GM21723 (cell line): ENCODE results near the gene TSSK2.
"Not testable (repeated sequence)": the region's sequence is repeated elsewhere in the genome, so short reads cannot be mapped to it uniquely, and the experiment has no call there.

Source experiments
- ATAC-seq: cut with Tn5 transposase; IDR thresholded peaks from one replicate; pipeline ENCODE4 v1.9.1; 2021; ENCODE audit warnings: mild to moderate bottlenecking, moderate library complexity; ENCODE audit not compliant: unreplicated experiment

Gene TSSK2

DNA sequence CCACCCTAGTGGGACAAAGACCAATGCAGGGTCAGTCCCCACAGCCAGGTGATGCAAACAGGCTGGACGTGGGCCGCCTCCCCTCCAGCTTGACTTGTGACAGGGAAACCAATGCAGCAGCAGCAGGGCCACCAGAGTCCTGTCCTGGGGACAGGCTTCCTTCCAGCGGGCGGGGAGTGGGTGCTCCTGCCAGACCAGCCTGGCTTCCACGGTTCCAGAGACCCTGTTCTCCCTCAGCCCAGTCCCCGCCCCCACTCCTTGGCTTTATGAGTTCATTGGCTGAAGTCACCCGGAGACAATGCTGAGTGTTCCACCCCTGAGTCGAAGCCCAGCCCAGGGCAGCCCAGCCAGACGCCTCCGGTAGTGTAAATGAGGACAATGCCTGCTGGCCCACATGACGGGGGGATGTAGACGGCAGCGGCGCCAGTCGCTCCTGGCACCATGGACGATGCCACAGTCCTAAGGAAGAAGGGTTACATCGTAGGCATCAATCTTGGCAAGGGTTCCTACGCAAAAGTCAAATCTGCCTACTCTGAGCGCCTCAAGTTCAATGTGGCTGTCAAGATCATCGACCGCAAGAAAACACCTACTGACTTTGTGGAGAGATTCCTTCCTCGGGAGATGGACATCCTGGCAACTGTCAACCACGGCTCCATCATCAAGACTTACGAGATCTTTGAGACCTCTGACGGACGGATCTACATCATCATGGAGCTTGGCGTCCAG, at the start of gene TSSK2:
Gene TSSK2, plus strand, starts transcription at position 350 of the 726 bp plus-strand sequence. Its CDS starts 92 bp downstream, at position 442.
- ATAC-seq, result no peak

DNA sequence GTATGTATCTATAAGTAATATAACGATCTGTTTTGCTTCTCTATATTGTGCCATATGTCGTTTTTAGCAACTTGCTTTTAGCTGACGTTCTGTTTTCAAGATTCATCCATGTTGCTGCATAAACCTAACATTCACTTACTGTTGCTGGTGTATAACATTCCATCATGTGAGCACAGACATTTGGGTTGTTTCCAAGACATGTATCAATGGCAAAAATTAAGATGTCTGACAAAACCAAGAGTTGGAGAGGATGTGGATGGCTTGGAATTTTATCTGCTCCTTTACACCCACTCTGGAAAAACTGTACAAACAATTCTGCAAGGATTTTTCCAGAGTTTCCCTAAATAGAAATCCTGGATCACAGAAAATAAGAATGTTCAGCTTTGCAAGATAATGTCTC, 49.8 kb upstream of the TSSK2 start:
- no peak for ATAC-seq

- ATAC-seq, result no peak
Observed at GRCh38 chr22:19082101-19082500, 49.0 kb upstream of the TSSK2 start.

- ATAC-seq, result no peak
Observed at GRCh38 chr22:19082793-19083192, 48.3 kb upstream of the TSSK2 start.

DNA sequence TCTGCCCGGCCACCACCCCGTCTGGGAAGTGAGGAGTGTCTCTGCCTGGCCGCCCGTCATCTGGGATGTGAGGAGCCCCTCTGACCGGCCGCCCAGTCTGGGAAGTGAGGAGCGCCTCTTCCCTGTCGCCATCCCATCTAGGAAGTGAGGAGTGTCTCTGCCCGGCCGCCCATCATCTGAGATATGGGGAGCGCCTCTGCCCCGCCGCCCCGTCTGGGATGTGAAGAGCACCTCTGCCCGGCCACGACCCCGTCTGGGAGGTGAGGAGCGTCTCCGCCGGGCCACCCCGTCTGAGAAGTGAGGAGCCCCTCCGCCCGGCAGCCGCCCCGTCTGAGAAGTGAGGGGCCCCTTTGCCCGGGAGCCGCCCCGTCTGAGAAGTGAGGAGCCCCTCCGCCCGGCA, 47.0 kb upstream of the TSSK2 start:
- ATAC-seq, result not testable (repeated sequence)

- not testable (repeated sequence) for ATAC-seq
Observed at GRCh38 chr22:19084586-19084985, 46.5 kb upstream of the TSSK2 start.

- no peak for ATAC-seq
Observed at GRCh38 chr22:19085233-19085718, 45.8 kb upstream of the TSSK2 start.

DNA sequence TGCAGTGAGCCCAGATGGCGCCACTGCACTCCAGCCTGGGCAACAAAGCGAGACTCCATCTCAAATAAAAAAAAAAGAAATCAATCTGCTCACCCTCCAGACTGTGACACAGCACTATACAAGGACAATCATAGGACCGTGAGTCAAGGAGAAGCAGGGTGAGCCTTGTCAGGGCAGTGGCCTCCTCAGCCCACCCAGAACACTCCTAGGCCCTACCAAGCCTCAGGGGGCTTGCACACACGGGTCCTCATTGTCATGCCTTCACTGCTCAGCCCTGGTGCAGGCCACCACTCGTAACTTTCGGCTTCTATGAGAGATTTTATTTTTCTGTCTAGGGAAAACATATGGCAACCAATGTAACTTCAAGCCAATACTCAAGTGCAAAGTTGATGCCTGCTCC, 44.7 kb upstream of the TSSK2 start:
- ATAC-seq, result no peak

DNA sequence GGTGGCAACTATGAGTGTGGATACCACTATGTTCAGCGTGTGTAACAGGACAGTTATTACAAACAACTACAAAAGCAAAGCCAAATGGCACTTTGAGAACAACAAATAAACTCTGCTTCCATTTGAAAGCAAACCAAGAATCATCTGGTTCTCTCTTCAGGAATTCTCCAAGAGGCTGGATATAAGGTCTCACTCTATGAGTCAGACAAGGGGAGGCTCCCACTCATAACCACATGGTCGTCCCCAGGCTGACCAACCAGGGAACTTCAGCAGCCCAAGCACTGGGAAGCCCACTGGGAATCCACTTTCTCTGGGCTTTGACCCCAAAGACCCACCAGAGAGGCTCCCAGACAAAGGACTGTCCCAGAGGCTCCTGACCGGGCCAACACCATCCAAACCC, 44.2 kb upstream of the TSSK2 start:
- ATAC-seq, result no peak

GRCh38 chr22:19088866-19089595, 42.1 kb upstream of the TSSK2 start:
- no peak for ATAC-seq

DNA sequence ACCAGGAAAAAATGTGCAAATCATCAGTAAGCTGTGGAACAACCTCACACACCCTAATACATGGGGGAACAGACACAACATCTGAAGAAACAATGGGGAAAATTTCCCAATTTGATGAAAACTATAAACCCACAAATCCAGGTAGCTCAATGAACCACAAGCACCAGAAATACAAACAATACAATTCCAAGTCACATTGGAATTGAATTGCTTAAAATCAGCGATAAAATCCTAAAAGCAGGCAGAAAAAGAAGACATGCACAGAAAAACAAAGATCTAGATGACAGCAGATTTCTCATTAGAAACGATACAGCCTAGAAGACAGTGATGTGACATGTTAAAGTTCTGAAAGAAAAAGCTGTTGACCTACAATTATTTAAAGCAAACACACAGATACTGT, 40.9 kb upstream of the TSSK2 start:
- ATAC-seq, result no peak

DNA sequence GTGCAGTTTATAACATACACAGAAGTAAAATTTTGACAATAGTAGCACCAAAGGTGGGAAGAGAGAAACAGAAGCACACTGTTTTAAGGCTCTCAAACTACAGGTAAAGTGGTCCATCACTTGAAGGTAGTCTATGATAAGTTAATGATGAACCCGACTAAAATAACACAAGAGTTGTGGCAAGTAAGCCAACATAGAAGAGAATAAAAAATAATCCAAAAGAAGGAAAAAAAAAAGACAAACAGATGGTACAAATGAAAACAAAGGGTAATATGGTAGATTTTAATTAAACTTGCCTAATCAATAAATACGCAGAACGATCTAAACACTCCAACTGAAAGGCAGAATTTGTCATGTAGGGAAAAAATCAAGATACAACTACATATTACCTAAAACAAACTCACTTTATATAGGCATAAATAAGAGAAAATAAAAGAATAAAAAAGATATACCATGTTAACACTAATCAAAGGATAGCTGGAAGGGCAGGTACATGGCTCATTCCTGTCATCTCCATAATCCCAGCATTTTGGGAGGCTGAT, 40.5 kb upstream of the TSSK2 start:
- no peak for ATAC-seq

- ATAC-seq, result no peak
Observed at GRCh38 chr22:19092725-19093124, 38.4 kb upstream of the TSSK2 start.

GRCh38 chr22:19094393-19094997, 36.6 kb upstream of the TSSK2 start:
- no peak for ATAC-seq

GRCh38 chr22:19096555-19096954, 34.6 kb upstream of the TSSK2 start:
- ATAC-seq, result no peak

DNA sequence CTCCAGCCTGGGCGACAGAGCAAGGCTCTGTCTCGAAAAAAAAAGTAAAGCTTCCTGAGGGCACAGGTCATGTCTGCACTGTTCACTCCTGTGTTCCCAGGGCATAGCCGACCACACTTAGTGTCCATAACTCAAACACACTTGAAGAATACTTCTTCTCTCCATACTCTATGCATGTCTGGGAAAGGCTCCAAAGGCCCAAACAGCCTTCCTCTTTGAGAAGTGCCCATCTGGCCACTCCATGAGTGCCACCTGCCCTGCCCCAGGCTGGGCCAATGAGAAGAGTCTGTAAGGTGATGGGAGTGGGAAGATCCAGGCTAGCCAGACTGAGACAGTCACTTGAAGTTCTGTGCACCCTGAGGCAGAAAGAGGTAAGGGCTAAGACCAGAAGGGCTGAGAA, 33.6 kb upstream of the TSSK2 start:
- no peak for ATAC-seq

DNA sequence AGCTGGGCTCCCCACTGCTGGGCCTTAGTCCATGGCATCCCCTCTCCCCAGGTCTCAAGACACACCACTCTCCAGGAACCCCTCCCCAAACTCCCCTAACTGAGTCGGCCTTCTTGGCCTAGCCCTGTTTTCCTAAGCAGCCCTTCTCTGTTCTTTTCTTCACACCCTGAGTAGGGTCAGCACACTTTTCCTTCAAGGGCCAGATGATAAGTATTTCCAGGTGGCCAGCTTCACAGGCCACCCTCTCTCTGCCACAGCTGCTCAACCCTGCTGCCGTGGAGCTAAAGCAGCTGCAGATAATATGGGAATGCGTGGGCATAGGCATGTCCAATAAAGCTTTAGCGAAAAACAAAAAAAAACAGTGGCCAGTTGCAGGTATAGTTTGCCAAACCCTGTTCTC, 33.0 kb upstream of the TSSK2 start:
- no peak for ATAC-seq

- no peak for ATAC-seq
Observed at GRCh38 chr22:19103880-19104821, 27.0 kb upstream of the TSSK2 start.

- no peak for ATAC-seq
Observed at GRCh38 chr22:19105456-19105855, 25.7 kb upstream of the TSSK2 start.
